Esophagus squamous epithelium (tissue), 5 donors: ENCODE results near the gene ZNF385D. TPM values are rescaled to one million over a fixed set of nuclear protein-coding genes. Genes with fewer than 3 reads are reported as not detected.
A peak's percentile ranks its signal among the peaks of the same experiment; 100 is the strongest.

ENCODE experiments used
- DNase-seq: peaks from one replicate; lab custom pipeline; 2025; lab: John Stamatoyannopoulos, UW
- H3K27ac ChIP-seq, 4 donors: fragments of 200-600 bp; sonication (generic); one replicate each; pipeline ENCODE4 v1.5.1; 2016 to 2019; ENCODE audit warnings: mild to moderate bottlenecking in 1 of 4
- H3K27me3 ChIP-seq, 4 donors: fragments of 200-600 bp; sonication (generic); 1 replicate in 3 of 4; 2 replicates in 1 of 4; pipeline versions ENCODE4 v1.5.1 to v1.6.0; 2017 to 2021; ENCODE audit warnings: antibody characterized with exemption in 1 of 4
- H3K36me3 ChIP-seq, 3 donors: fragments of 200-600 bp; sonication (generic); one replicate each; pipeline ENCODE4 v1.5.1; 2016 to 2019
- H3K4me1 ChIP-seq, 3 donors: fragments of 200-600 bp; sonication (generic); one replicate each; pipeline ENCODE4 v1.5.1; 2017 to 2019
- H3K4me3 ChIP-seq, 4 donors: fragments of 200-600 bp; sonication (generic); 1 replicate in 3 of 4; 2 replicates in 1 of 4; pipeline ENCODE4 v1.5.1; 2016 to 2019; ENCODE audit warnings: mild to moderate bottlenecking in 2 of 4, moderate library complexity in 1 of 4
- H3K9me3 ChIP-seq, 3 donors: fragments of 200-600 bp; sonication (generic); one replicate each; pipeline ENCODE4 v1.5.1; 2016 to 2019
- CTCF ChIP-seq, 6 experiments: fragments of 450-650 bp in 4 of 6; fragments of 200-600 bp in 2 of 6; sonication (generic) in 2 of 6; IDR thresholded peaks; one replicate each; pipeline ENCODE4 v1.5.1; 2016 to 2019; ENCODE audit warnings: antibody characterized with exemption in 6 of 6, mild to moderate bottlenecking in 4 of 6, moderate library complexity in 4 of 6
- POLR2A ChIP-seq, 4 donors: fragments of 450-650 bp; IDR thresholded peaks; one replicate each; pipeline ENCODE4 v1.6.1; 2017; ENCODE audit warnings: antibody characterized with exemption in 4 of 4, mild to moderate bottlenecking in 4 of 4, moderate library complexity in 3 of 4
- WGBS, 2 donors: methylation state at CpG; one replicate each; pipeline ENCODE4 v1.1.5; 2018; 5-methylcytosine and 5-hydroxymethylcytosine counted together
- intact Hi-C: fragments of 100-400 bp; cut with DNase I; formaldehyde crosslinking; loops from one replicate; pipeline ENCODE4 v1.15.0; 2022
- total RNA-seq, 4 donors: library from RNA; depleted of rRNA; stranded (reverse); fragments of >200 nt; gene quantifications; one replicate each; pipeline ENCODE4 v1.1.0, GENCODE V29; 2016
- donor health status: DM: yes; HTN: yes; CAD: no.

Gene ZNF385D
- total RNA-seq, 4 donors from 2014 or later: 0.04 to 3.4 (median 0.50) TPM

GRCh38 chr3:21751886-21752285 lies 876 bp upstream of the ZNF385D start:
- Histone ChIP-seq H3K36me3 (no peaks in the 10 kb centered on the region), H3K9me3 (no peaks in the 10 kb centered on the region), H3K27me3 (no peaks in the 10 kb centered on the region), H3K27ac (peak overlapping the region in 3 of 4 donors; percentile 69 to 83 (median 74)), H3K4me1 (peaks cover 0 to 18% (median 9%) of the 10 kb centered on the region in 3 donors), H3K4me3 (no peak overlapping the region)
- TF ChIP-seq CTCF (IDR thresholded peaks at IDR 0.05): no peak
- no peak for TF ChIP-seq POLR2A (IDR thresholded peaks at IDR 0.05)
- DNase-seq: no peak
- intact Hi-C loops: no loop called here
- 40 to 45% methylated on average over 6 of the region's 6 CpGs for WGBS, 2 donors

GRCh38 chr3:21750080-21750696 lies 822 bp downstream of the ZNF385D start:
- intact Hi-C loops: no loop called here
- no peaks in the 10 kb centered on the region for H3K9me3 ChIP-seq
- TF ChIP-seq CTCF (IDR thresholded peaks at IDR 0.05): no peak
- TF ChIP-seq POLR2A (IDR thresholded peaks at IDR 0.05): no peak
- H3K27me3 ChIP-seq: no peaks in the 10 kb centered on the region
- H3K4me1 ChIP-seq: peaks cover 0 to 18% (median 9%) of the 10 kb centered on the region in 3 donors
- H3K27ac ChIP-seq: peak overlapping the region in 3 of 4 donors; percentile 69 to 83 (median 74)
- no peak for DNase-seq
- 8 to 15% methylated on average over 8 of the region's 8 CpGs for WGBS, 2 donors
- H3K36me3 ChIP-seq: no peaks in the 10 kb centered on the region
- H3K4me3 ChIP-seq: peak overlapping the region; percentile 15 to 66 (median 46)

GRCh38 chr3:21747966-21748555 lies 2.9 kb downstream of the ZNF385D start:
- Histone ChIP-seq H3K4me3 (peak overlapping the region in 2 of 4 donors; percentile 49 to 66), H3K9me3 (no peaks in the 10 kb centered on the region), H3K27ac (peak overlapping the region in 2 of 4 donors; percentile 53 to 69), H3K27me3 (no peaks in the 10 kb centered on the region), H3K36me3 (no peaks in the 10 kb centered on the region), H3K4me1 (peaks cover 0 to 18% (median 9%) of the 10 kb centered on the region in 3 donors)
- TF ChIP-seq CTCF (IDR thresholded peaks at IDR 0.05): no peak
- DNase-seq: no peak
- intact Hi-C loops: no loop called here
- 53 to 56% methylated on average over 5 of the region's 5 CpGs for WGBS, 2 donors

- H3K36me3 ChIP-seq: no peaks in the 10 kb centered on the region
- DNase-seq: no peak
- peak overlapping the region in 3 of 4 donors; percentile 13 to 69 (median 53) for H3K27ac ChIP-seq
- 44 to 80% methylated on average over 2 to 3 of the region's 3 CpGs for WGBS, 2 donors
- peaks cover 0 to 14% (median 9%) of the 10 kb centered on the region in 3 donors for H3K4me1 ChIP-seq
- peaks cover 0 to 2% (median 0%) of the 10 kb centered on the region in 3 donors for H3K9me3 ChIP-seq
- no peak for TF ChIP-seq POLR2A (IDR thresholded peaks at IDR 0.05)
- no peak for TF ChIP-seq CTCF (IDR thresholded peaks at IDR 0.05)
- intact Hi-C loops: no loop called here
- peak overlapping the region in 2 of 4 donors; percentile 46 to 49 for H3K4me3 ChIP-seq
- H3K27me3 ChIP-seq: no peaks in the 10 kb centered on the region
Observed at GRCh38 chr3:21747376-21747775, 3.6 kb downstream of the ZNF385D start.

GRCh38 chr3:21745966-21746365 lies 5.0 kb downstream of the ZNF385D start:
- H3K27ac ChIP-seq: peak overlapping the region in 1 of 4 donors; percentile 69
- intact Hi-C loops: no loop called here
- no peak for DNase-seq
- H3K27me3 ChIP-seq: no peaks in the 10 kb centered on the region
- peaks cover 0 to 11% (median 9%) of the 10 kb centered on the region in 3 donors for H3K4me1 ChIP-seq
- H3K4me3 ChIP-seq: no peak overlapping the region
- 48 to 66% methylated on average over 6 of the region's 6 CpGs for whole genome bisulfite sequencing, 2 donors
- TF ChIP-seq CTCF (IDR thresholded peaks at IDR 0.05): no peak
- TF ChIP-seq POLR2A (IDR thresholded peaks at IDR 0.05): no peak
- H3K36me3 ChIP-seq: no peaks in the 10 kb centered on the region
- H3K9me3 ChIP-seq: peaks cover 0 to 4% (median 0%) of the 10 kb centered on the region in 3 donors
